HepG2 (cell line): ENCODE measurements around the gene CTIF. TPM values are rescaled to one million over a fixed set of nuclear protein-coding genes. Genes with fewer than 3 reads are reported as not detected.

Experiments used
- ATAC-seq: fragments of 200-7000 bp; cut with Tn5 transposase; 3 replicates; pipeline ENCODE4 v1.9.1; 2020; ENCODE audit warnings: mild to moderate bottlenecking, moderate library complexity
- BruUV-seq: library from RNA; stranded (reverse); fragments of 400-500 nt; replicated peaks from 2 replicates; lab custom pipeline; 2021; lab: Mats Ljungman, UMichigan
- CTCF ChIA-PET: fragments of 300-600 bp; formaldehyde crosslinking; extraction: SDS; loops from one replicate; lab custom pipeline; 2021; ENCODE audit warnings: low total read pairs, inconsistent platforms, low intra/inter-chr PET ratio; lab: Yijun Ruan, JAX
- POLR2A ChIA-PET: fragments of 350-600 bp; sonication (Branson Sonifier 250); formaldehyde crosslinking; loops from one replicate; lab custom pipeline; 2020; ENCODE audit warnings: antibody characterized with exemption, inconsistent platforms; lab: Yijun Ruan, JAX
- DNase-seq: peaks from one replicate; pipeline ENCODE4 v3.0.0-alpha.2; 2015; ENCODE audit warnings: low spot score
- FAIRE-seq: peaks from 3 replicates; lab custom pipeline; 2011; peaks lifted over from hg19 to GRCh38; lab: Jason Lieb, UNC
- H2AFZ ChIP-seq: one replicate; pipeline ENCODE4 v1.6.1; 2011; ENCODE audit warnings: low read length, inconsistent platforms
- H3K27ac ChIP-seq: fragments of 300-600 bp; 3 replicates; pipeline ENCODE4 v1.8.0; 2011; ENCODE audit warnings: mixed run types, mild to moderate bottlenecking, mixed read lengths, low read length, inconsistent platforms; ENCODE audit not compliant: insufficient read depth; ENCODE audit errors: extremely low read length
- H3K27me3 ChIP-seq, 2 experiments: fragments of 200-600 bp in 1 of 2; 2 replicates in 1 of 2; 3 replicates in 1 of 2; pipeline versions ENCODE4 v1.6.0 to v1.8.0; 2011; ENCODE audit warnings: low read length in 2 of 2, mild to moderate bottlenecking in 2 of 2, moderate library complexity in 2 of 2, inconsistent platforms in 1 of 2; ENCODE audit not compliant: insufficient read depth in 2 of 2, control insufficient read depth in 1 of 2
- H3K36me3 ChIP-seq, 2 experiments: fragments of 200-600 bp in 1 of 2; replicated peaks in 1 of 2; 2 replicates in 1 of 2; 3 replicates in 1 of 2; pipeline versions ENCODE4 v1.5.1 to v1.8.0; 2011; ENCODE audit warnings: low read length in 2 of 2, inconsistent platforms in 1 of 2; ENCODE audit not compliant: insufficient read depth in 2 of 2, control insufficient read depth in 1 of 2
- H3K4me1 ChIP-seq: 2 replicates; pipeline ENCODE4 v1.5.1; 2012; ENCODE audit warnings: low read length, inconsistent platforms; ENCODE audit not compliant: insufficient read depth
- H3K4me2 ChIP-seq: 2 replicates; pipeline ENCODE4 v1.6.0; 2011; ENCODE audit warnings: low read depth, low read length, inconsistent platforms
- H3K4me3 ChIP-seq, 3 experiments: fragments of 200-600 bp in 1 of 3; sonication (generic), shearing (Covaris generic) in 1 of 3; replicated peaks in 1 of 3; 2 replicates each; pipeline ENCODE4 v1.5.1; 2011 to 2016; ENCODE audit warnings: low read length in 3 of 3, inconsistent platforms in 2 of 3, low read depth in 2 of 3, mild to moderate bottlenecking in 2 of 3, control low read depth in 1 of 3, mixed read lengths in 1 of 3; ENCODE audit not compliant: insufficient read depth in 1 of 3
- H3K79me2 ChIP-seq: one replicate; pipeline ENCODE4 v1.6.1; 2011; ENCODE audit warnings: low read length, inconsistent platforms; ENCODE audit not compliant: insufficient read depth
- H3K9ac ChIP-seq: 2 replicates; pipeline ENCODE4 v1.6.0; 2011; ENCODE audit warnings: mild to moderate bottlenecking, low read depth, low read length, inconsistent platforms; ENCODE audit not compliant: insufficient read depth
- H3K9me3 ChIP-seq: 2 replicates; pipeline ENCODE4 v1.5.1; 2012; ENCODE audit warnings: mild to moderate bottlenecking, low read length
- H4K20me1 ChIP-seq: 2 replicates; pipeline ENCODE4 v1.6.0; 2011; ENCODE audit warnings: inconsistent platforms, mild to moderate bottlenecking, low read length, moderate library complexity; ENCODE audit not compliant: insufficient read depth
- ATF6 ChIP-seq: sonication (generic); formaldehyde crosslinking; conservative IDR thresholded peaks from 2 replicates; pipeline ENCODE4 v1.4.0; 2020; ENCODE audit warnings: missing genetic modification reagents
- CHD2 ChIP-seq: IDR thresholded peaks from 2 replicates; pipeline ENCODE4 v1.6.1; 2011; ENCODE audit warnings: low read depth, low read length, improper control_type of control experiment
- HDAC2 ChIP-seq: sonication (generic); formaldehyde crosslinking; IDR thresholded peaks from 2 replicates; pipeline ENCODE4 v1.4.0; 2020; ENCODE audit warnings: missing genetic modification reagents
- HNRNPL ChIP-seq: fragments of 200-400 bp; formaldehyde crosslinking; IDR thresholded peaks from 2 replicates; pipeline ENCODE4 v1.6.1; 2017; ENCODE audit warnings: mild to moderate bottlenecking, low read depth, low read length
- IKZF4 ChIP-seq: sonication (generic); formaldehyde crosslinking; IDR thresholded peaks from 2 replicates; pipeline ENCODE4 v1.5.1; 2020; ENCODE audit warnings: borderline replicate concordance, mild to moderate bottlenecking, low read depth, missing genetic modification reagents; ENCODE audit errors: not compliant biosample characterization
- NRL ChIP-seq: sonication (generic); formaldehyde crosslinking; IDR thresholded peaks from 2 replicates; pipeline ENCODE4 v1.5.0; 2020; ENCODE audit warnings: missing genetic modification reagents, mild to moderate bottlenecking, moderate library complexity, borderline replicate concordance
- SUZ12 ChIP-seq: fragments of 150-350 bp; IDR thresholded peaks from 2 replicates; pipeline ENCODE4 v1.6.1; 2014; ENCODE audit warnings: low read depth, low read length
- TEAD2 ChIP-seq: sonication (generic); formaldehyde crosslinking; IDR thresholded peaks from 2 replicates; pipeline ENCODE4 v1.9.0; 2021; ENCODE audit warnings: missing genetic modification reagents
- YY1 ChIP-seq: IDR thresholded peaks from 2 replicates; pipeline ENCODE4 v1.6.1; 2011; ENCODE audit warnings: low read length, low read depth, moderate library complexity, mild to moderate bottlenecking; ENCODE audit not compliant: insufficient read depth, insufficient replicate concordance
- ZNF17 ChIP-seq: sonication (generic); formaldehyde crosslinking; IDR thresholded peaks from 2 replicates; pipeline ENCODE4 v1.5.0; 2020; ENCODE audit warnings: mild to moderate bottlenecking, missing genetic modification reagents
- ZSCAN20 ChIP-seq: sonication (generic); formaldehyde crosslinking; IDR thresholded peaks from 2 replicates; pipeline ENCODE4 v1.4.0; 2020; ENCODE audit warnings: missing genetic modification reagents, mild to moderate bottlenecking, borderline replicate concordance
- WGBS: methylation state at CpG from one replicate; pipeline ENCODE4 v1.1.6; 2017; ENCODE audit warnings: low lambda C conversion rate; 5-methylcytosine and 5-hydroxymethylcytosine counted together
- in situ Hi-C: cut with HindIII; loops from 2 replicates; pipeline ENCODE4 v1.10.0; 2017; ENCODE audit warnings: low pct_unique_long_range_greater_than_20kb; ENCODE audit not compliant: extremely low pct_ligation_motif_present
- intact Hi-C: fragments of 100-400 bp; cut with micrococcal nuclease; formaldehyde crosslinking; loops from one replicate; pipeline ENCODE4 v1.10.0; 2022; ENCODE audit not compliant: unreplicated experiment
- polyA plus RNA-seq, 8 experiments: library from polyadenylated mRNA; depleted of rRNA in 3 of 8; stranded (reverse) in 7 of 8; unstranded in 1 of 8; fragments of >200 nt; fragmentation: Illumina TruSeq in 4 of 8; extraction: Trizol in 4 of 8; gene quantifications; 2 replicates each; pipeline versions ENCODE4 v1.2.1 to v1.2.3, GENCODE V29; 2011 to 2016; ENCODE audit warnings: low read depth in 4 of 8, missing spikeins in 1 of 8, mixed read lengths in 1 of 8; ENCODE audit not compliant: insufficient read depth in 1 of 8
- total RNA-seq, 5 experiments: library from RNA; depleted of rRNA; stranded (reverse); fragments of >200 nt; fragmentation: Illumina TruSeq; extraction: Trizol; gene quantifications; 2 replicates each; pipeline ENCODE4 v1.2.3, GENCODE V29; 2016; ENCODE audit warnings: low read depth in 1 of 5

CTIF gene
- total and polyA plus RNA-seq, 2 of the 13 experiments (the other 11 are each of a cell fraction or from before 2014, with no cell fraction given), result 18.2 to 28.0 TPM

GRCh38 chr18:48813321-48813720 is 274.5 kb downstream of the CTIF start:
- intact Hi-C loops, result no loop called here
- Histone ChIP-seq H3K9me3 (no peaks in the 10 kb centered on the region), H3K4me1 (no peaks in the 10 kb centered on the region), H2AFZ (no peak overlapping the region), H3K4me3 (no peak overlapping the region), H3K27me3 (no peaks in the 10 kb centered on the region), H3K36me3 (peaks cover 8 to 16% of the 10 kb centered on the region in 2 experiments; a peak in 4 of 5 replicates), H3K4me2 (no peak overlapping the region), H3K27ac (no peak overlapping the region), H3K79me2 (no peaks in the 10 kb centered on the region), H3K9ac (no peak overlapping the region), H4K20me1 (no peaks in the 10 kb centered on the region)
- ChIA-PET CTCF (no interaction called here), POLR2A (no interaction called here)
- FAIRE-seq, result no peak
- in situ Hi-C loops, result no loop called here
- no peak for ATAC-seq
- no TSS peak for BruUV-seq
- TF ChIP-seq YY1 (no peak), ZNF17 (CRISPR knock-in tag) (no peak), TEAD2 (CRISPR knock-in tag) (no peak), CHD2 (no peak), HDAC2 (CRISPR knock-in tag) (no peak), ATF6 (no peak), HNRNPL (no peak), ZSCAN20 (CRISPR knock-in tag) (no peak), NRL (CRISPR knock-in tag) (no peak), IKZF4 (CRISPR knock-in tag) (no peak), SUZ12 (no peak)
- WGBS, result 98% methylated on average over 3 of the region's 3 CpGs
- DNase-seq, result no peak
